GM12878 (cell line): ENCODE measurements around the gene HAP1. TPM values are rescaled to one million over a fixed set of nuclear protein-coding genes. Genes with fewer than 3 reads are reported as not detected.

Source experiments
- ATAC-seq: fragments of 200-7000 bp; cut with Tn5 transposase; 3 replicates; pipeline ENCODE4 v1.9.1; 2020; ENCODE audit warnings: mild to moderate bottlenecking, moderate library complexity
- BruUV-seq: library from RNA; stranded (reverse); fragments of 400-500 nt; replicated peaks from 2 replicates; lab custom pipeline; 2021; lab: Mats Ljungman, UMichigan
- CTCF ChIA-PET: fragments of 300-600 bp; sonication (Branson Sonifier 250); formaldehyde crosslinking; extraction: SDS; loops from one replicate; lab custom pipeline; 2021; ENCODE audit warnings: inconsistent platforms; lab: Yijun Ruan, JAX
- POLR2A ChIA-PET: fragments of 350-600 bp; formaldehyde crosslinking; extraction: SDS; loops from one replicate; lab custom pipeline; 2021; ENCODE audit warnings: inconsistent platforms; lab: Charles Lee
- RAD21 ChIA-PET: fragments of 300-600 bp; sonication (Branson Sonifier 250); formaldehyde crosslinking; loops from one replicate; lab custom pipeline; 2023; ENCODE audit warnings: antibody characterized with exemption; ENCODE audit not compliant: unreplicated experiment; lab: Charles Lee
- SMC1A ChIA-PET: fragments of 300-600 bp; sonication (Branson Sonifier 250); formaldehyde crosslinking; loops from one replicate; lab custom pipeline; 2023; ENCODE audit not compliant: unreplicated experiment, uncharacterized antibody; lab: Charles Lee
- DNase-seq: peaks from one replicate; pipeline ENCODE4 v3.0.0-alpha.2; 2011; ENCODE audit warnings: low read depth, low spot score
- FAIRE-seq: peaks from 3 replicates; lab custom pipeline; 2011; peaks lifted over from hg19 to GRCh38; lab: Jason Lieb, UNC
- H2AFZ ChIP-seq: 2 replicates; pipeline ENCODE4 v1.6.0; 2011; ENCODE audit warnings: low read depth, low read length, control low read depth; ENCODE audit not compliant: control insufficient read depth
- H3K27ac ChIP-seq: 2 replicates; pipeline ENCODE4 v1.5.1; 2011; ENCODE audit warnings: control low read depth; ENCODE audit not compliant: control insufficient read depth, insufficient read depth
- H3K27me3 ChIP-seq, 2 experiments: replicated peaks in 1 of 2; 2 replicates each; pipeline versions ENCODE4 v1.6.0 to v1.6.1; 2011; ENCODE audit warnings: low read length in 1 of 2; ENCODE audit not compliant: control insufficient read depth in 2 of 2, insufficient read depth in 2 of 2
- H3K36me3 ChIP-seq, 2 experiments: 2 replicates each; pipeline ENCODE4 v1.5.1; 2011; ENCODE audit warnings: low read length in 1 of 2; ENCODE audit not compliant: control insufficient read depth in 2 of 2, insufficient read depth in 2 of 2
- H3K4me1 ChIP-seq: 2 replicates; pipeline ENCODE4 v1.6.1; 2011; ENCODE audit warnings: mild to moderate bottlenecking, low read length, moderate library complexity, mixed read lengths; ENCODE audit not compliant: control insufficient read depth, insufficient read depth
- H3K4me2 ChIP-seq: 2 replicates; pipeline ENCODE4 v1.6.0; 2011; ENCODE audit warnings: control low read depth; ENCODE audit not compliant: control insufficient read depth, insufficient read depth
- H3K4me3 ChIP-seq: fragments of 200-600 bp; sonication (generic); 2 replicates; pipeline ENCODE4 v1.5.1; 2016
- H3K79me2 ChIP-seq: 2 replicates; pipeline ENCODE4 v1.6.0; 2011; ENCODE audit warnings: low read length; ENCODE audit not compliant: control insufficient read depth, insufficient read depth
- H3K9ac ChIP-seq: 2 replicates; pipeline ENCODE4 v1.8.0; 2011; ENCODE audit warnings: low read length, control low read depth, mixed read lengths; ENCODE audit not compliant: control insufficient read depth, insufficient read depth
- H3K9me3 ChIP-seq: replicated peaks from 3 replicates; pipeline ENCODE4 v1.5.1; 2011; ENCODE audit warnings: mild to moderate bottlenecking, low read length; ENCODE audit not compliant: control insufficient read depth, insufficient read depth
- H4K20me1 ChIP-seq: 2 replicates; pipeline ENCODE4 v1.6.0; 2011; ENCODE audit not compliant: control insufficient read depth, insufficient read depth
- EGR1 ChIP-seq, 2 experiments: IDR thresholded peaks; 1 replicate in 1 of 2; 2 replicates in 1 of 2; pipeline ENCODE4 v1.6.1; 2011 to 2012; ENCODE audit warnings: low read depth in 2 of 2, low read length in 2 of 2, borderline replicate concordance in 1 of 2, mild to moderate bottlenecking in 1 of 2, moderate library complexity in 1 of 2
- HDAC6 ChIP-seq: fragments of 200-600 bp; sonication (generic); IDR thresholded peaks from one replicate; pipeline ENCODE4 v1.8.0; 2017; ENCODE audit warnings: antibody characterized with exemption; ENCODE audit not compliant: unreplicated experiment
- RFX5 ChIP-seq: IDR thresholded peaks from 2 replicates; pipeline ENCODE4 v1.6.1; 2011; ENCODE audit warnings: low read depth, low read length, improper control_type of control experiment
- WGBS: methylation state at CpG from one replicate; pipeline ENCODE4 v1.1.6; 2016; ENCODE audit warnings: low lambda C conversion rate; ENCODE audit not compliant: insufficient replicate concordance, insufficient coverage; ENCODE audit errors: missing lambda C conversion rate; 5-methylcytosine and 5-hydroxymethylcytosine counted together
- in situ Hi-C: fragments of 300-500 bp; cut with MboI; formaldehyde crosslinking; loops from 9 replicates; pipeline ENCODE4 v1.14.3; 2018; ENCODE audit warnings: mixed read lengths
- intact Hi-C: fragments of 100-400 bp; cut with micrococcal nuclease; formaldehyde crosslinking; loops from one replicate; pipeline ENCODE4 v1.14.2; 2022; ENCODE audit not compliant: unreplicated experiment
- polyA plus RNA-seq, 11 experiments: library from polyadenylated mRNA; depleted of rRNA in 4 of 11; unstranded in 6 of 11; stranded (reverse) in 5 of 11; fragments of >200 nt; fragmentation: Nextera tagmentation in 4 of 11; fragmentation: Illumina TruSeq in 1 of 11; extraction: Ambion mirVana in 4 of 11; extraction: Trizol in 1 of 11; gene quantifications; 1 replicate in 1 of 11; 2 replicates in 10 of 11; pipeline versions ENCODE4 v1.2.1 to v1.2.3, GENCODE V29; 2011 to 2016; ENCODE audit warnings: inconsistent platforms in 2 of 11, missing spikeins in 2 of 11, low read depth in 1 of 11
- total RNA-seq, 4 experiments: library from RNA; depleted of rRNA in 3 of 4; stranded (reverse); fragments of >200 nt in 3 of 4; fragmentation: Illumina TruSeq in 1 of 4; extraction: Trizol in 1 of 4; gene quantifications; 2 replicates each; pipeline versions ENCODE4 v1.2.1 to v1.2.3, GENCODE V29; 2013 to 2021
- TF ChIP-seq, protein P1 (sequence below): fragments of 450-650 bp; IDR thresholded peaks from 2 replicates; pipeline ENCODE4 v1.6.1; 2014; ENCODE audit warnings: mild to moderate bottlenecking
- TF ChIP-seq, protein P2 (sequence below): fragments of 450-650 bp; IDR thresholded peaks from 2 replicates; pipeline ENCODE4 v1.6.1; 2017; ENCODE audit warnings: antibody characterized with exemption, mild to moderate bottlenecking, moderate library complexity

Gene HAP1
- total and polyA plus RNA-seq, 10 of the 15 experiments (the other 5 are each of a cell fraction or from before 2014, with no cell fraction given) = not detected

DNA sequence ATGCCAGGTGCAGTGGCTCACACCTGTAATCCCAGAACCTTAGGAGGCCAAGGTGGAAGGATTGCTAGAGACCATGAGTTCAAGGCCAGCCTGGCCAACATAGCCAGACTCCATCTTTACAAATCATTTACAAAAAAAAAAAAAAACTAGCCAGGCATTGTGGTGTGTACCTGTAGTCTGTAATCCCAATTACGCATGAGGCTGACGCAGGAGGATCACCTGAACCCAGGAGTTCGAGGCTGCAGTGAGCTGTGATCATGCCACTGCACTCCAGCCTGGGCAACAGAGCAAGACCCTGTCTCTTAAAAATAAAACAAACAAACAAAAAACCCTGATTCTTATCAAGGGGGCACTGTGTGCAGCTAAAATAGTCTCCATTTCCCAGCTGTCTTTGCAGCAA lies 16.8 kb upstream of the HAP1 start:
- H3K4me1 ChIP-seq = no peaks in the 10 kb centered on the region
- no peak overlapping the region for H3K9ac ChIP-seq
- 20% methylated on average over 3 of the region's 3 CpGs for WGBS
- ATAC-seq (no peak), FAIRE-seq (no peak), DNase-seq (no peak)
- no peak overlapping the region for H3K4me2 ChIP-seq
- CTCF ChIA-PET = interaction anchor here (1.0 kb wide), 1 partner anchor 51 kb away, joined by 3 read pairs; no protein-coding TSS in a partner anchor
- no peak overlapping the region for H3K4me3 ChIP-seq
- no TSS peak for BruUV-seq
- no peaks in the 10 kb centered on the region for H3K79me2 ChIP-seq
- peaks cover 0 to 2% of the 10 kb centered on the region in 2 experiments; a peak in 1 of 4 replicates for H3K36me3 ChIP-seq
- no peak overlapping the region for H2AFZ ChIP-seq
- H4K20me1 ChIP-seq = no peaks in the 10 kb centered on the region
- RAD21 ChIA-PET = no interaction called here
- H3K9me3 ChIP-seq = no peaks in the 10 kb centered on the region
- in situ Hi-C loops (no loop called here), intact Hi-C loops (no loop called here)
- TF ChIP-seq RFX5 = no peak
- no peak for TF ChIP-seq EGR1 (IDR thresholded peaks at IDR 0.05; ENCODE audit: borderline replicate concordance in 1 of 2, low read depth in 2 of 2, low read length in 2 of 2)
- TF ChIP-seq HDAC6 = no peak
- TF ChIP-seq, protein P1, sequence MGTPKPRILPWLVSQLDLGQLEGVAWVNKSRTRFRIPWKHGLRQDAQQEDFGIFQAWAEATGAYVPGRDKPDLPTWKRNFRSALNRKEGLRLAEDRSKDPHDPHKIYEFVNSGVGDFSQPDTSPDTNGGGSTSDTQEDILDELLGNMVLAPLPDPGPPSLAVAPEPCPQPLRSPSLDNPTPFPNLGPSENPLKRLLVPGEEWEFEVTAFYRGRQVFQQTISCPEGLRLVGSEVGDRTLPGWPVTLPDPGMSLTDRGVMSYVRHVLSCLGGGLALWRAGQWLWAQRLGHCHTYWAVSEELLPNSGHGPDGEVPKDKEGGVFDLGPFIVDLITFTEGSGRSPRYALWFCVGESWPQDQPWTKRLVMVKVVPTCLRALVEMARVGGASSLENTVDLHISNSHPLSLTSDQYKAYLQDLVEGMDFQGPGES = no peak
- TF ChIP-seq, protein P2, sequence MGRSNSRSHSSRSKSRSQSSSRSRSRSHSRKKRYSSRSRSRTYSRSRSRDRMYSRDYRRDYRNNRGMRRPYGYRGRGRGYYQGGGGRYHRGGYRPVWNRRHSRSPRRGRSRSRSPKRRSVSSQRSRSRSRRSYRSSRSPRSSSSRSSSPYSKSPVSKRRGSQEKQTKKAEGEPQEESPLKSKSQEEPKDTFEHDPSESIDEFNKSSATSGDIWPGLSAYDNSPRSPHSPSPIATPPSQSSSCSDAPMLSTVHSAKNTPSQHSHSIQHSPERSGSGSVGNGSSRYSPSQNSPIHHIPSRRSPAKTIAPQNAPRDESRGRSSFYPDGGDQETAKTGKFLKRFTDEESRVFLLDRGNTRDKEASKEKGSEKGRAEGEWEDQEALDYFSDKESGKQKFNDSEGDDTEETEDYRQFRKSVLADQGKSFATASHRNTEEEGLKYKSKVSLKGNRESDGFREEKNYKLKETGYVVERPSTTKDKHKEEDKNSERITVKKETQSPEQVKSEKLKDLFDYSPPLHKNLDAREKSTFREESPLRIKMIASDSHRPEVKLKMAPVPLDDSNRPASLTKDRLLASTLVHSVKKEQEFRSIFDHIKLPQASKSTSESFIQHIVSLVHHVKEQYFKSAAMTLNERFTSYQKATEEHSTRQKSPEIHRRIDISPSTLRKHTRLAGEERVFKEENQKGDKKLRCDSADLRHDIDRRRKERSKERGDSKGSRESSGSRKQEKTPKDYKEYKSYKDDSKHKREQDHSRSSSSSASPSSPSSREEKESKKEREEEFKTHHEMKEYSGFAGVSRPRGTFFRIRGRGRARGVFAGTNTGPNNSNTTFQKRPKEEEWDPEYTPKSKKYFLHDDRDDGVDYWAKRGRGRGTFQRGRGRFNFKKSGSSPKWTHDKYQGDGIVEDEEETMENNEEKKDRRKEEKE = no peak
- no peak overlapping the region for H3K27ac ChIP-seq
- SMC1A ChIA-PET = no interaction called here
- no peaks in the 10 kb centered on the region for H3K27me3 ChIP-seq
- POLR2A ChIA-PET = no interaction called here
